ENCODE measurements around the gene SERPINA9.

SERPINA9 gene

DNA sequence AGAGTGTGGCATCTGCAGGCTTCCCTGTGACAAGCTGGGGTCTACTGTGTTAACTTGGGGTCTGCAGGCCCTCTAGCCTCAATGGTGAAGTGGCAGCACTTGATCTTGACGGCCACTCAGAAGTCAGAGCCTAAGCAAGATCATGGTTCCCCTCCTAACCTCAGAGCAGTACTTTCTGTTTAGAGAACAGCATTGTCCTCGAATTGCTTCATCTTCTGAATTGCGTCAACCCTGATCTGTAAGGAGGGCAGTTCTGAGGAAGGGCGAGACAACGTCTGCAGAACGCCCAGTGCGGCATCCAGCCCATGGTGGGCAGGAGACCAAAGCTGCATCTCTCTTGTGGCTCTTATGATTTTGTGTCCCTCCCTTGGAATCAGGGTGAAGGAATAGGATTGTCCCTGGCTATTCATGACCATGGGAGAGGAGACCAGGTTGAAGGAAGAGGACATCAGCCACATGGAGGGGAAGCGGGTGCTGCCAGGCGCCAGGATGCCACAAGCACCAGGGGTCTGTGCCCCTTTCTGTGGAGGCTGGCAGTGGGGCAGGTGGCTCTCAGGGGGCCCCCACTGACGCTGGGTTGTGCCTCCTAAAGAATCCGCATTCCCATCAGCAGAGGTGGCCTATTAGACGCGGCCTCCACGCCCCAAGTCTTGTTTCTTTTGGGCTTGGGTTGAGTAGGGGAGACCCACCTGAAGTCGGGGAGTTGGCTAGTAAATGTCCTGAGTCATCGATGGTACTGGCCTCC is 2.2 kb downstream of the SERPINA9 start:
- Histone ChIP-seq H3K79me2 (ENCODE audit: insufficient read depth, low read length) (no peaks in the 10 kb centered on the region), H3K4me2 (ENCODE audit: insufficient read depth, low read length) (no peak overlapping the region), H3K4me3 (ENCODE audit: low read depth in 1 of 2, low read length in 2 of 2) (no peak overlapping the region), H3K9me3 (ENCODE audit: insufficient read depth, low read length, severe bottlenecking) (peaks cover 3% of the 10 kb centered on the region), H3K27me3 (ENCODE audit: insufficient read depth, low read length, poor library complexity) (peaks cover 6% of the 10 kb centered on the region), H3K9ac (ENCODE audit: low read depth, low read length) (no peak overlapping the region), H2AFZ (ENCODE audit: low read depth, low read length) (no peak overlapping the region), H3K36me3 (ENCODE audit: insufficient read depth, low read length) (no peaks in the 10 kb centered on the region), H3K4me1 (ENCODE audit: insufficient read depth, low read length) (no peaks in the 10 kb centered on the region), H4K20me1 (ENCODE audit: insufficient read depth, low read length) (no peaks in the 10 kb centered on the region), H3K27ac (ENCODE audit: low read length) (no peak overlapping the region)
- TF ChIP-seq, protein P1, sequence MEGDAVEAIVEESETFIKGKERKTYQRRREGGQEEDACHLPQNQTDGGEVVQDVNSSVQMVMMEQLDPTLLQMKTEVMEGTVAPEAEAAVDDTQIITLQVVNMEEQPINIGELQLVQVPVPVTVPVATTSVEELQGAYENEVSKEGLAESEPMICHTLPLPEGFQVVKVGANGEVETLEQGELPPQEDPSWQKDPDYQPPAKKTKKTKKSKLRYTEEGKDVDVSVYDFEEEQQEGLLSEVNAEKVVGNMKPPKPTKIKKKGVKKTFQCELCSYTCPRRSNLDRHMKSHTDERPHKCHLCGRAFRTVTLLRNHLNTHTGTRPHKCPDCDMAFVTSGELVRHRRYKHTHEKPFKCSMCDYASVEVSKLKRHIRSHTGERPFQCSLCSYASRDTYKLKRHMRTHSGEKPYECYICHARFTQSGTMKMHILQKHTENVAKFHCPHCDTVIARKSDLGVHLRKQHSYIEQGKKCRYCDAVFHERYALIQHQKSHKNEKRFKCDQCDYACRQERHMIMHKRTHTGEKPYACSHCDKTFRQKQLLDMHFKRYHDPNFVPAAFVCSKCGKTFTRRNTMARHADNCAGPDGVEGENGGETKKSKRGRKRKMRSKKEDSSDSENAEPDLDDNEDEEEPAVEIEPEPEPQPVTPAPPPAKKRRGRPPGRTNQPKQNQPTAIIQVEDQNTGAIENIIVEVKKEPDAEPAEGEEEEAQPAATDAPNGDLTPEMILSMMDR (IDR thresholded peaks at IDR 0.05; ENCODE audit: borderline replicate concordance, extremely low read depth, low read length, poor library complexity, severe bottlenecking), result no peak
- TF ChIP-seq EZH2 (IDR thresholded peaks at IDR 0.05; ENCODE audit: borderline replicate concordance, low read depth, low read length, severe bottlenecking), result no peak
- ATAC-seq (ENCODE audit: insufficient read depth, low read depth), result no peak
- no peak for DNase-seq

DNA sequence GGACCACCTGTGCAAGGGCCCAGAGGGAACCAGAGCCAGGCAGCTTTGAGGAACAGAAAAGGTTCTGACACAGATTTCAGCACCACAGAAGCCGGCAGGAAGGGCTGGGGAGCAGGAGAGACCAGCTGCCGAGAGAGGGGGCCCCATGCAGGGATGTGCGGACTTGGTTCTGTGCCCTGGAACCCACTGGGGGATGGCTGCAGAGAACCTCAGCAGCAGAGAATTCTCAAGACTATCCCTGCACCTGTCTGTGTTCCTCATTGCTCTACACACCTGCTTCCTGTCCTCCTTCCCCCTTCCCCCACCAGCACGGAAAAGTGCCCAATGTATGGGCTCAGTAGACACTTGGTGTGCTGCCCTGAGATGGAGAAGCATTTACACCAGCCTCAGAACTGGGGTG is 3.2 kb downstream of the SERPINA9 start:
- TF ChIP-seq, protein P1 (IDR thresholded peaks at IDR 0.05; ENCODE audit: borderline replicate concordance, extremely low read depth, low read length, poor library complexity, severe bottlenecking), result no peak
- no peak for TF ChIP-seq EZH2 (IDR thresholded peaks at IDR 0.05; ENCODE audit: borderline replicate concordance, low read depth, low read length, severe bottlenecking)
- Histone ChIP-seq H3K27ac (ENCODE audit: low read length) (no peak overlapping the region), H3K4me2 (ENCODE audit: insufficient read depth, low read length) (no peak overlapping the region)

DNA sequence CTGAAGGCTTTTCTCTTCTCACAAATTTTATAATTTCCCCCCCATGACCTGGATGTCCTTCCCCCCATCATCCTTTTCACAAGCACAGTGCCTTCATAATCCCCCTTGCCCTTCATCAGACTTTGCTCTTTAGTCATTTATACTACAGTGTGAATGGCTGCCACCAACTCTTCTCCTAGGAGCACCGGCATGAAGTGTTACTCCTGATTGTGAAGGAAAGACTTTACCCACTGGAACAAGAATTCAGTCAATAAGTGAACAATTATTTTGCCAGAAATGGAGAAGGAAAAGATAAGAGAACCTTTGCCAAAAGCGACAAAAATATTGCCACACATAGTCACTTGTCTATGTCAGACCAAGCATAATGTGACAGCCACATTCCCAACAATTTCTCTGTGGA is 5.0 kb downstream of the SERPINA9 start:
- H3K36me3 ChIP-seq (ENCODE audit: insufficient read depth, low read length), result no peaks in the 10 kb centered on the region
- no peaks in the 10 kb centered on the region for H3K4me1 ChIP-seq (ENCODE audit: insufficient read depth, low read length)
- no peak overlapping the region for H3K9ac ChIP-seq (ENCODE audit: low read depth, low read length)
- no peak overlapping the region for H3K4me3 ChIP-seq (ENCODE audit: low read depth in 1 of 2, low read length in 2 of 2)
- H3K27ac ChIP-seq (ENCODE audit: low read length), result no peak overlapping the region
- no peak overlapping the region for H2AFZ ChIP-seq (ENCODE audit: low read depth, low read length)
- DNase-seq (no peak), ATAC-seq (ENCODE audit: insufficient read depth, low read depth) (no peak)
- no peaks in the 10 kb centered on the region for H4K20me1 ChIP-seq (ENCODE audit: insufficient read depth, low read length)
- peaks cover 6% of the 10 kb centered on the region for H3K27me3 ChIP-seq (ENCODE audit: insufficient read depth, low read length, poor library complexity)
- H3K4me2 ChIP-seq (ENCODE audit: insufficient read depth, low read length), result no peak overlapping the region
- H3K9me3 ChIP-seq (ENCODE audit: insufficient read depth, low read length, severe bottlenecking), result no peaks in the 10 kb centered on the region
- TF ChIP-seq, protein P1 (IDR thresholded peaks at IDR 0.05; ENCODE audit: borderline replicate concordance, extremely low read depth, low read length, poor library complexity, severe bottlenecking), result no peak
- no peak for TF ChIP-seq EZH2 (IDR thresholded peaks at IDR 0.05; ENCODE audit: borderline replicate concordance, low read depth, low read length, severe bottlenecking)
- H3K79me2 ChIP-seq (ENCODE audit: insufficient read depth, low read length), result no peaks in the 10 kb centered on the region

More for the DNA sequence above, 3.2 kb downstream of the SERPINA9 start:
- Histone ChIP-seq H3K4me1 (ENCODE audit: insufficient read depth, low read length) (no peaks in the 10 kb centered on the region), H3K9me3 (ENCODE audit: insufficient read depth, low read length, severe bottlenecking) (no peaks in the 10 kb centered on the region), H2AFZ (ENCODE audit: low read depth, low read length) (no peak overlapping the region), H3K27me3 (ENCODE audit: insufficient read depth, low read length, poor library complexity) (peaks cover 6% of the 10 kb centered on the region), H3K79me2 (ENCODE audit: insufficient read depth, low read length) (no peaks in the 10 kb centered on the region), H4K20me1 (ENCODE audit: insufficient read depth, low read length) (no peaks in the 10 kb centered on the region), H3K9ac (ENCODE audit: low read depth, low read length) (no peak overlapping the region), H3K36me3 (ENCODE audit: insufficient read depth, low read length) (no peaks in the 10 kb centered on the region), H3K4me3 (ENCODE audit: low read depth in 1 of 2, low read length in 2 of 2) (no peak overlapping the region)
- DNase-seq (no peak), ATAC-seq (ENCODE audit: insufficient read depth, low read depth) (no peak)
